Measurements from ENCODE around the gene PRMT1. TPM values are rescaled to one million over a fixed set of nuclear protein-coding genes. Genes with fewer than 3 reads are reported as not detected.

PRMT1 gene
- polyA plus RNA-seq, 3 donors = 60.1 to 94.4 (median 74.3) TPM

- H3K27me3 ChIP-seq (ENCODE audit: control insufficient read depth in 2 of 2, insufficient read depth in 2 of 2, low read length in 2 of 2) = peaks cover 0 to 4% of the 10 kb centered on the region in 2 donors
- H3K4me2 ChIP-seq (replicated peaks; ENCODE audit: extremely low read depth, low read length, poor library complexity, severe bottlenecking) = no peak overlapping the region
- intact Hi-C loops (cut with micrococcal nuclease) = no loop called here
- no peak overlapping the region for H3K9ac ChIP-seq (ENCODE audit: insufficient read depth, low read length, poor library complexity, severe bottlenecking)
- no peak overlapping the region for H3K4me3 ChIP-seq (replicated peaks in 1 of 3; ENCODE audit: low read depth in 2 of 3, low read length in 3 of 3)
- H3K27me3 Mint-ChIP-seq (ENCODE audit: low read depth in 3 of 3) = peaks cover 9 to 28% (median 9%) of the 10 kb centered on the region in 3 donors
- DNase-seq = no peak
- no peaks in the 10 kb centered on the region for H3K36me3 ChIP-seq (replicated peaks in 1 of 2; ENCODE audit: control insufficient read depth in 1 of 2, insufficient read depth in 2 of 2, low read length in 2 of 2)
- H3K36me3 Mint-ChIP-seq = no peaks in the 10 kb centered on the region
- no peak overlapping the region for H3K27ac Mint-ChIP-seq
- H3K27ac ChIP-seq (ENCODE audit: low read depth in 1 of 2, low read length in 2 of 2) = no peak overlapping the region
- WGBS (ENCODE audit: insufficient coverage) = 43% methylated on average over 34 of the region's 40 CpGs
- H3K9me3 ChIP-seq (replicated peaks in 1 of 2; ENCODE audit: control insufficient read depth in 1 of 2, insufficient read depth in 1 of 2, low read length in 2 of 2) = no peaks in the 10 kb centered on the region
- TF ChIP-seq CTCF (IDR thresholded peaks at IDR 0.05) = no peak
- H3K4me1 Mint-ChIP-seq = peaks cover 2% of the 10 kb centered on the region
- no peak overlapping the region for H2AFZ ChIP-seq (ENCODE audit: insufficient read depth, low read depth, low read length, poor library complexity, severe bottlenecking)
- H3K79me2 ChIP-seq (ENCODE audit: insufficient read depth, low read length) = no peaks in the 10 kb centered on the region
- no peaks in the 10 kb centered on the region for H4K20me1 ChIP-seq (ENCODE audit: insufficient read depth, low read length)
- H3K9me3 Mint-ChIP-seq = peaks cover 0 to 2% (median 0%) of the 10 kb centered on the region in 7 donors
- H3K4me3 Mint-ChIP-seq = no peak overlapping the region
- H3K4me1 ChIP-seq (ENCODE audit: control insufficient read depth in 1 of 2, insufficient read depth in 2 of 2, low read length in 2 of 2) = no peaks in the 10 kb centered on the region
Measured at GRCh38 chr19:49701271-49701786, 24.3 kb downstream of the PRMT1 start.

GRCh38 chr19:49704888-49705642, 28.0 kb downstream of the PRMT1 start:
- Mint-ChIP-seq H3K36me3 (no peaks in the 10 kb centered on the region), H3K27me3 (ENCODE audit: low read depth in 3 of 3) (peaks cover 7 to 19% (median 11%) of the 10 kb centered on the region in 3 donors), H3K27ac (no peak overlapping the region), H3K9me3 (peaks cover 0 to 2% (median 0%) of the 10 kb centered on the region in 7 donors), H3K4me3 (no peak overlapping the region), H3K4me1 (peaks cover 2% of the 10 kb centered on the region)
- no peak overlapping the region for H3K27ac ChIP-seq (ENCODE audit: low read depth in 1 of 2, low read length in 2 of 2)
- H3K36me3 ChIP-seq (replicated peaks in 1 of 2; ENCODE audit: control insufficient read depth in 1 of 2, insufficient read depth in 2 of 2, low read length in 2 of 2) = no peaks in the 10 kb centered on the region
- no peaks in the 10 kb centered on the region for H4K20me1 ChIP-seq (ENCODE audit: insufficient read depth, low read length)
- H3K9me3 ChIP-seq (replicated peaks in 1 of 2; ENCODE audit: control insufficient read depth in 1 of 2, insufficient read depth in 1 of 2, low read length in 2 of 2) = no peaks in the 10 kb centered on the region
- no peak overlapping the region for H3K4me2 ChIP-seq (replicated peaks; ENCODE audit: extremely low read depth, low read length, poor library complexity, severe bottlenecking)
- H3K4me3 ChIP-seq (replicated peaks in 1 of 3; ENCODE audit: low read depth in 2 of 3, low read length in 3 of 3) = no peak overlapping the region
- WGBS (ENCODE audit: insufficient coverage) = 91% methylated on average over 19 of the region's 22 CpGs
- H2AFZ ChIP-seq (ENCODE audit: insufficient read depth, low read depth, low read length, poor library complexity, severe bottlenecking) = no peak overlapping the region
- no peaks in the 10 kb centered on the region for H3K4me1 ChIP-seq (ENCODE audit: control insufficient read depth in 1 of 2, insufficient read depth in 2 of 2, low read length in 2 of 2)
- TF ChIP-seq CTCF (IDR thresholded peaks at IDR 0.05) = no peak
- intact Hi-C loops (cut with micrococcal nuclease) = no loop called here
- H3K79me2 ChIP-seq (ENCODE audit: insufficient read depth, low read length) = no peaks in the 10 kb centered on the region
- no peak for DNase-seq
- no peak overlapping the region for H3K9ac ChIP-seq (ENCODE audit: insufficient read depth, low read length, poor library complexity, severe bottlenecking)
- peaks cover 0 to 4% of the 10 kb centered on the region in 2 donors for H3K27me3 ChIP-seq (ENCODE audit: control insufficient read depth in 2 of 2, insufficient read depth in 2 of 2, low read length in 2 of 2)
